GM12878 (cell line): ENCODE measurements around the gene MEGF6. TPM values are rescaled to one million over a fixed set of nuclear protein-coding genes. Genes with fewer than 3 reads are reported as not detected.

Experiments
- ATAC-seq: fragments of 200-7000 bp; cut with Tn5 transposase; 3 replicates; pipeline ENCODE4 v1.9.1; 2020; ENCODE audit warnings: mild to moderate bottlenecking, moderate library complexity
- BruUV-seq: library from RNA; stranded (reverse); fragments of 400-500 nt; replicated peaks from 2 replicates; lab custom pipeline; 2021; lab: Mats Ljungman, UMichigan
- CTCF ChIA-PET: fragments of 300-600 bp; sonication (Branson Sonifier 250); formaldehyde crosslinking; extraction: SDS; loops from one replicate; lab custom pipeline; 2021; ENCODE audit warnings: inconsistent platforms; lab: Yijun Ruan, JAX
- POLR2A ChIA-PET: fragments of 350-600 bp; formaldehyde crosslinking; extraction: SDS; loops from one replicate; lab custom pipeline; 2021; ENCODE audit warnings: inconsistent platforms; lab: Charles Lee
- RAD21 ChIA-PET: fragments of 300-600 bp; sonication (Branson Sonifier 250); formaldehyde crosslinking; loops from one replicate; lab custom pipeline; 2023; ENCODE audit warnings: antibody characterized with exemption; ENCODE audit not compliant: unreplicated experiment; lab: Charles Lee
- SMC1A ChIA-PET: fragments of 300-600 bp; sonication (Branson Sonifier 250); formaldehyde crosslinking; loops from one replicate; lab custom pipeline; 2023; ENCODE audit not compliant: unreplicated experiment, uncharacterized antibody; lab: Charles Lee
- DNase-seq: peaks from one replicate; pipeline ENCODE4 v3.0.0-alpha.2; 2011; ENCODE audit warnings: low read depth, low spot score
- FAIRE-seq: peaks from 3 replicates; lab custom pipeline; 2011; peaks lifted over from hg19 to GRCh38; lab: Jason Lieb, UNC
- H2AFZ ChIP-seq: 2 replicates; pipeline ENCODE4 v1.6.0; 2011; ENCODE audit warnings: low read depth, low read length, control low read depth; ENCODE audit not compliant: control insufficient read depth
- H3K27ac ChIP-seq: 2 replicates; pipeline ENCODE4 v1.5.1; 2011; ENCODE audit warnings: control low read depth; ENCODE audit not compliant: control insufficient read depth, insufficient read depth
- H3K27me3 ChIP-seq, 2 experiments: replicated peaks in 1 of 2; 2 replicates each; pipeline versions ENCODE4 v1.6.0 to v1.6.1; 2011; ENCODE audit warnings: low read length in 1 of 2; ENCODE audit not compliant: control insufficient read depth in 2 of 2, insufficient read depth in 2 of 2
- H3K36me3 ChIP-seq, 2 experiments: 2 replicates each; pipeline ENCODE4 v1.5.1; 2011; ENCODE audit warnings: low read length in 1 of 2; ENCODE audit not compliant: control insufficient read depth in 2 of 2, insufficient read depth in 2 of 2
- H3K4me1 ChIP-seq: 2 replicates; pipeline ENCODE4 v1.6.1; 2011; ENCODE audit warnings: mild to moderate bottlenecking, low read length, moderate library complexity, mixed read lengths; ENCODE audit not compliant: control insufficient read depth, insufficient read depth
- H3K4me2 ChIP-seq: 2 replicates; pipeline ENCODE4 v1.6.0; 2011; ENCODE audit warnings: control low read depth; ENCODE audit not compliant: control insufficient read depth, insufficient read depth
- H3K4me3 ChIP-seq: fragments of 200-600 bp; sonication (generic); 2 replicates; pipeline ENCODE4 v1.5.1; 2016
- H3K79me2 ChIP-seq: 2 replicates; pipeline ENCODE4 v1.6.0; 2011; ENCODE audit warnings: low read length; ENCODE audit not compliant: control insufficient read depth, insufficient read depth
- H3K9ac ChIP-seq: 2 replicates; pipeline ENCODE4 v1.8.0; 2011; ENCODE audit warnings: low read length, control low read depth, mixed read lengths; ENCODE audit not compliant: control insufficient read depth, insufficient read depth
- H3K9me3 ChIP-seq: replicated peaks from 3 replicates; pipeline ENCODE4 v1.5.1; 2011; ENCODE audit warnings: mild to moderate bottlenecking, low read length; ENCODE audit not compliant: control insufficient read depth, insufficient read depth
- H4K20me1 ChIP-seq: 2 replicates; pipeline ENCODE4 v1.6.0; 2011; ENCODE audit not compliant: control insufficient read depth, insufficient read depth
- CUX1 ChIP-seq: IDR thresholded peaks from 2 replicates; pipeline ENCODE4 v1.6.1; 2012; ENCODE audit warnings: improper control_type of control experiment, low read depth, low read length; ENCODE audit not compliant: insufficient replicate concordance
- EP300 ChIP-seq, 2 experiments: fragments of 150-350 bp in 1 of 2; IDR thresholded peaks; 2 replicates each; pipeline ENCODE4 v1.6.1; 2011 to 2012; ENCODE audit warnings: low read depth in 2 of 2, low read length in 2 of 2, borderline replicate concordance in 1 of 2, improper control_type of control experiment in 1 of 2, inconsistent platforms in 1 of 2; ENCODE audit not compliant: control insufficient read depth in 1 of 2
- JUNB ChIP-seq: IDR thresholded peaks from 2 replicates; pipeline ENCODE4 v1.6.1; 2016; ENCODE audit warnings: antibody characterized with exemption, mild to moderate bottlenecking
- MTA3 ChIP-seq: IDR thresholded peaks from 2 replicates; pipeline ENCODE4 v1.6.1; 2012; ENCODE audit warnings: low read length, inconsistent platforms, borderline replicate concordance
- NR2C1 ChIP-seq: fragments of 450-650 bp; IDR thresholded peaks from 2 replicates; pipeline ENCODE4 v1.6.1; 2017; ENCODE audit warnings: antibody characterized with exemption, mild to moderate bottlenecking, moderate library complexity
- PAX8 ChIP-seq: fragments of 450-650 bp; IDR thresholded peaks from 2 replicates; pipeline ENCODE4 v1.6.1; 2017; ENCODE audit warnings: mild to moderate bottlenecking, moderate library complexity
- POLR2AphosphoS2 ChIP-seq: IDR thresholded peaks from 2 replicates; pipeline ENCODE4 v1.6.1; 2011; ENCODE audit warnings: low read depth, mild to moderate bottlenecking, low read length, improper control_type of control experiment, moderate library complexity
- RAD51 ChIP-seq: fragments of 450-650 bp; IDR thresholded peaks from 2 replicates; pipeline ENCODE4 v1.6.1; 2016; ENCODE audit warnings: moderate library complexity, mild to moderate bottlenecking, inconsistent platforms
- RFX5 ChIP-seq: IDR thresholded peaks from 2 replicates; pipeline ENCODE4 v1.6.1; 2011; ENCODE audit warnings: low read depth, low read length, improper control_type of control experiment
- SUZ12 ChIP-seq: fragments of 200-600 bp; sonication (generic); IDR thresholded peaks from one replicate; pipeline ENCODE4 v1.6.1; 2018; ENCODE audit warnings: antibody characterized with exemption, mild to moderate bottlenecking; ENCODE audit not compliant: unreplicated experiment
- TAF1 ChIP-seq: IDR thresholded peaks from 2 replicates; pipeline ENCODE4 v1.6.1; 2011; ENCODE audit warnings: mild to moderate bottlenecking, low read depth, low read length, borderline replicate concordance
- TBL1XR1 ChIP-seq: IDR thresholded peaks from 2 replicates; pipeline ENCODE4 v1.6.1; 2012; ENCODE audit warnings: low read depth, low read length, improper control_type of control experiment
- TCF12 ChIP-seq: IDR thresholded peaks from 2 replicates; pipeline ENCODE4 v1.6.1; 2011; ENCODE audit warnings: low read depth, mild to moderate bottlenecking, low read length
- ZBTB33 ChIP-seq: fragments of 450-650 bp; IDR thresholded peaks from 2 replicates; pipeline ENCODE4 v1.6.1; 2017; ENCODE audit warnings: mild to moderate bottlenecking
- ZSCAN29 ChIP-seq: fragments of 450-650 bp; IDR thresholded peaks from 2 replicates; pipeline ENCODE4 v1.6.1; 2017; ENCODE audit warnings: mild to moderate bottlenecking, moderate library complexity
- WGBS: methylation state at CpG from one replicate; pipeline ENCODE4 v1.1.6; 2016; ENCODE audit warnings: low lambda C conversion rate; ENCODE audit not compliant: insufficient replicate concordance, insufficient coverage; ENCODE audit errors: missing lambda C conversion rate; 5-methylcytosine and 5-hydroxymethylcytosine counted together
- in situ Hi-C: fragments of 300-500 bp; cut with MboI; formaldehyde crosslinking; loops from 9 replicates; pipeline ENCODE4 v1.14.3; 2018; ENCODE audit warnings: mixed read lengths
- intact Hi-C: fragments of 100-400 bp; cut with micrococcal nuclease; formaldehyde crosslinking; loops from one replicate; pipeline ENCODE4 v1.14.2; 2022; ENCODE audit not compliant: unreplicated experiment
- polyA plus RNA-seq, 11 experiments: library from polyadenylated mRNA; depleted of rRNA in 4 of 11; unstranded in 6 of 11; stranded (reverse) in 5 of 11; fragments of >200 nt; fragmentation: Nextera tagmentation in 4 of 11; fragmentation: Illumina TruSeq in 1 of 11; extraction: Ambion mirVana in 4 of 11; extraction: Trizol in 1 of 11; gene quantifications; 1 replicate in 1 of 11; 2 replicates in 10 of 11; pipeline versions ENCODE4 v1.2.1 to v1.2.3, GENCODE V29; 2011 to 2016; ENCODE audit warnings: inconsistent platforms in 2 of 11, missing spikeins in 2 of 11, low read depth in 1 of 11
- total RNA-seq, 4 experiments: library from RNA; depleted of rRNA in 3 of 4; stranded (reverse); fragments of >200 nt in 3 of 4; fragmentation: Illumina TruSeq in 1 of 4; extraction: Trizol in 1 of 4; gene quantifications; 2 replicates each; pipeline versions ENCODE4 v1.2.1 to v1.2.3, GENCODE V29; 2013 to 2021

Gene MEGF6
- total and polyA plus RNA-seq, 10 of the 15 experiments (the other 5 are each of a cell fraction or from before 2014, with no cell fraction given) = 0.03 to 0.41 TPM; not detected in 8

GRCh38 chr1:3640121-3640837, 29.0 kb upstream of the MEGF6 start:
- Histone ChIP-seq H3K4me3 (no peak overlapping the region), H3K9ac (no peak overlapping the region), H3K27me3 (no peaks in the 10 kb centered on the region), H3K4me1 (no peaks in the 10 kb centered on the region), H2AFZ (no peak overlapping the region), H3K27ac (no peak overlapping the region), H4K20me1 (no peaks in the 10 kb centered on the region), H3K4me2 (no peak overlapping the region), H3K79me2 (no peaks in the 10 kb centered on the region), H3K36me3 (peaks cover 9 to 15% of the 10 kb centered on the region in 2 experiments; a peak in 3 of 4 replicates), H3K9me3 (no peaks in the 10 kb centered on the region)
- FAIRE-seq (no peak), ATAC-seq (no peak), DNase-seq (no peak)
- WGBS = 88% methylated on average over 36 of the region's 36 CpGs
- ChIA-PET CTCF (no interaction called here), SMC1A (no interaction called here), RAD21 (no interaction called here), POLR2A (no interaction called here)
- no TSS peak for BruUV-seq
- TF ChIP-seq NR2C1 = no peak
- TF ChIP-seq PAX8 = no peak
- no peak for TF ChIP-seq TBL1XR1
- TF ChIP-seq SUZ12 = no peak
- no peak for TF ChIP-seq RFX5
- no peak for TF ChIP-seq TAF1
- no peak for TF ChIP-seq RAD51
- TF ChIP-seq TCF12 = no peak
- TF ChIP-seq ZSCAN29 = no peak
- no peak for TF ChIP-seq MTA3
- TF ChIP-seq POLR2AphosphoS2 = no peak
- TF ChIP-seq ZBTB33 = no peak
- TF ChIP-seq JUNB = no peak
- TF ChIP-seq EP300 (IDR thresholded peaks at IDR 0.05; ENCODE audit: borderline replicate concordance in 1 of 2, control insufficient read depth in 1 of 2, low read depth in 2 of 2, low read length in 2 of 2) = no peak
- no peak for TF ChIP-seq CUX1
- intact Hi-C loops = no loop called here
- in situ Hi-C loops = no loop called here
